Umbilical cord (tissue), 2 donors: ENCODE data around the gene ZNF296. TPM values are rescaled to one million over a fixed set of nuclear protein-coding genes. Genes with fewer than 3 reads are reported as not detected.
"Not testable (repeated sequence)": the region's sequence is repeated elsewhere in the genome, so short reads cannot be mapped to it uniquely, and the experiment has no call there.

Experiments used
- DNase-seq: peaks from one replicate; pipeline ENCODE4 v3.0.0-alpha.2; 2015; ENCODE audit warnings: low spot score
- total RNA-seq: library from RNA; depleted of rRNA; stranded (reverse); fragments of >200 nt; gene quantifications from one replicate; pipeline ENCODE4 v1.2.3, GENCODE V29; 2014; ENCODE audit warnings: low replicate concordance; ENCODE audit not compliant: insufficient read depth

The ZNF296 gene
- total RNA-seq: not detected

DNA sequence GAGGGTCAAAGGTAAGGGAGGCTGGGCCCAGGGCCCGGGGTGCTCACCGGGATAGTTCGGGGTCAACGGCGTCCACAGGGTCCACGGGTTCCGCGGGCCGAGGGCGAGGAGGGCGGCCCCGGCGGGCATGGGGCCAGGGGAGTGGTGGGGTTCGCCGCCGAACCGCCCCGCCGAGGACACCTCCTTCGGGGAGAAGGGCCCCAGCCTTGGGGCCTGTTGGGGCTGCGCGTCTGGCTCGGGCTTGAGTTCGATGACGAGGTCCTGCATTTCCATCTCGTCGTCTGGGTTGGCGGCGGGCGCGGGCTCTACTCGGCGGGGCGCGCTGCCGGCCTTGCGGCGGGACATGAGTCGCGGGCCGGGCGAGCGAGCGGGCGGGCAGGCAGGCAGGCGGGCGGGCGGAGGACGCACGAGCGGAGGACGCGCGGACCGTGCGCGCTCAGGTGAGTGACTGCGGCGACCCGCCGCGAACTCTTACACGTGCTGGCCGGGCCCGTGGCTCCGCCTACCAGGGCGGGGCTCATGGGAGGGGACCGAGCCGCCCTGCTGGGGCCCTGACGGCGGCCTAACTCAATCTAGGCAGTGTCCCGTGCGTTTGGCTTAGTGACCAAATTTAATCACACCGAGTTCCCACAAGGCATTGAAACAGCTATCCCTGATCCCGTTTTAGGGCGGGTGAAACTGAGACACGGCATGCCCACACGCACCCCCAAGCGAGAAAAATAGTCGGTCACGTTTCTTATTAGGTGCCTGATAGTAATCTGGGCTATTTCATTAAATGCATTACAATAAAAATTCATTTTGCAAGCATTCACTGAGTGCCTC, at the start of gene ZNF296:
Gene ZNF296, minus strand, starts transcription at position 450 of the 822 bp plus-strand sequence. Its CDS starts 105 bp downstream, at position 345.
- peak; percentile 49 for DNase-seq

GRCh38 chr19:45125360-45125759, 49.1 kb upstream of the ZNF296 start:
- DNase-seq: no peak

GRCh38 chr19:45124021-45124420, 47.7 kb upstream of the ZNF296 start:
- no peak for DNase-seq

DNA sequence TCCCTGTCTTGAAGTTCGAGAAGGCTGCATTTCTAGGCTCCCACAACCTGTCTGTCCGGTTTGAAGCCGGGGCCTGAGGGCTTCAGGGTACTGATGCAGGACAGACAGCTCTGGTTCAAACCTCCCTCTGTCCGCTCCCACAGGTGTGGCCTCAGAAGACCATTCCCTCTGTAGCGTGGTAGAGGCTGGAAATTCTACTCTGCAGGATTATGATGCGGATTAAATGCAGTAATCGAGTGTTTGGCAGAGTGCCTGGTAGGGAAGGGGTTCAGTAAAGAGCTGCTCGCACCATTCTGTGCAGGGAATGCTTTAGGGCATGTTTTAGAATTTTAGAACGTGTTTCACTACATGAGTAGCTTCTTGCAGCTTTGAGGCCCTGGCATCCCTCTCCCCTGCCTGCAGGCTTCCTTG, 47.2 kb upstream of the ZNF296 start:
- DNase-seq: peak; percentile 79

DNA sequence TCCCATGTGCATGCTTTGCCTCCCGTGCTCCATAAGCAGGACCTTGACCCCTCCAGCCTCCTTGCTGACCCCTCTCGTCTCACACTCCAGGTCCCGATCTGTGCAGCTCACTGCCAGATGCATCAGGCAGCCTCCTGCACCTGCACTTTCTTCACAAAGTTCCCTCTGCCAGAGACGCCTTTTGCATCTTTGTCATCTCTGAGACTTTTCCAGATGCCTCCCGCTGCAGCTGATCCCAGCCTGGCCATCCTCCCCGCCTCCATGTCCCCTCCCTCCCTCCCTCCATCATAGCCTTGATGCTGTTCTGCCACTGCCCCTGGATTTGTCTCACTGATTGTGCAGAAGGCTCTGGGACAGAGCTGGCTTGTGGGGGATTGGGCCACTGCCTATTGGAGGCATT, 46.6 kb upstream of the ZNF296 start:
- no peak for DNase-seq

DNA sequence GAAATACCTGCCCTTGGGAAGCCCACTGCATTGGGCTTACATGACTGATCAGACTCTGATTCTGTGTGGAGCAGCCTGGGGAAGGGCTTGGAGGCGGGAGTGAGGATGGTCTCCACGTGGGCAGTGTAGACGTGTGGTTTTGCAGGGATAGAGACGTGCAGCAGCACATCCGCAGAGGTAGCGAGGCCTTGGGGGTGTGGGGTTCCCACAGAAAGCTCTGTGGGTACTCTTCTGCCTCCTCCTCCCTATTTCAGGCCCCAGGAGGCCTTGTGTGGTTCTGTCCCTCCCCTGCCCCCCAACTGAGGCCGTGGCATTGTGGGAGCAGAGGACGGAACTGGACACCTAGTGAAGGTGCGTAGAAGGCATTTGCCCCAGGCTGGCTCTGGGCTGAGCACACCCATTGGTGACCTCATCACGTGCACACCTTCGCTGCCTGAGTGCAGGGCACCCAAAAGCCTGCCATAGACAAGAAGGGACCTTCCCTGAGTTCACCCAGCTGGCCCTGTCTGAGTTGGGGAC, 45.6 kb upstream of the ZNF296 start:
- DNase-seq: no peak

DNA sequence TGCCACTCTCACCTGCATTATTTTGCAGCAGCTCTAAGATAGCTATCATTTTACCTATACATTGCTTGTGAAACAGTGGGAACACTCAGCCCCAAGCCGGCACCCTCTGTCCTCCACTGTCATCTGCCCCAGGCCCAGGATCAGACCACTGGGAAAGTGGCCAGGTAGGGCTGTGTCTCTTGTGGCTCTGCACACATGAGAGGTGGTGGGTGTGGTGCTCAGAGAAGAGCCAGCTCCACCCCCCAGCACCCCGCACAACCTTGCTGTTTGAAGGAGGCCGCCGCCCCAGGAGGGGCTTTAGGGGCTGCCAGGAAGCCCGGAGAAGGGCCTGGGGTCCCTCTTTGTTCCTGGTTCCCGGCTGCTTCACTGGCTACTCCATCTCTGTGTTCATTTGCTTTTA, 43.3 kb upstream of the ZNF296 start:
- no peak for DNase-seq

DNA sequence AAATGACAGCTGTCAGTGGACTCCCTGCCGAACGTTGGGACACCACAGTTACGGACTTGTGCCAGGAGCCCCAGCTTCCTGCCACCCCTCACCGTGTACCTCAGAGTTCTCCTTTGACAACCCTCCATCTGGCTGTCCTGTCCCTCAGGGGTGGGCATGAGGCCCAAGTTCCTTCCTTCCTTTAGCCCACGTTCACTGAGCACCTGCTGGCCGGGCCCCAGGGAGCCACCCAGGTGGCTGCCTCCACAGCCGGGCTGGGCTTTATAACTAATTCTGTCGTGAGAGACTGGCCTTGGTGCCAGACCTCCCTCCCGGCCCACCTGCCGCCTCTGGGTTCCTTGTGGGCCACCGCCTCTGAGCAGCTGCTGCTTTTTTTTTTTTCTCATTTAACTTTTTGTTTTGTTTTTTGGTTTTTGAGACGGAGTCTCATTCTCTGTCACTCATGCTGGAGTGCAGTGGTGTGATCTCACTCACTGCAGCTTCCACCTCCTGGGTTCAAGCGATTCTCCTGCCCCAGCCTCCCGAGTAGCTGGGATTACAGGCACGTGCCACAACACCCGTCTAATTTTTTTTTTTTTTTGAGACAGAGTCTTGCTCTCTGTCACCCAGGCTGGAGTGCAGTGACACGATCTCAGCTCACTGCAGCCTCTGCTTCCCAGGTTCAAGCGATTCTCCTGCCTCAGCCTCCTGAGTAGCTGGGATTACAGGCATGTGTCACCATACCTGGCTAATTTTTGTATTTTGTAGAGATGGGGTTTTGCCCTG, 42.5 kb upstream of the ZNF296 start:
- not testable (repeated sequence) for DNase-seq

DNA sequence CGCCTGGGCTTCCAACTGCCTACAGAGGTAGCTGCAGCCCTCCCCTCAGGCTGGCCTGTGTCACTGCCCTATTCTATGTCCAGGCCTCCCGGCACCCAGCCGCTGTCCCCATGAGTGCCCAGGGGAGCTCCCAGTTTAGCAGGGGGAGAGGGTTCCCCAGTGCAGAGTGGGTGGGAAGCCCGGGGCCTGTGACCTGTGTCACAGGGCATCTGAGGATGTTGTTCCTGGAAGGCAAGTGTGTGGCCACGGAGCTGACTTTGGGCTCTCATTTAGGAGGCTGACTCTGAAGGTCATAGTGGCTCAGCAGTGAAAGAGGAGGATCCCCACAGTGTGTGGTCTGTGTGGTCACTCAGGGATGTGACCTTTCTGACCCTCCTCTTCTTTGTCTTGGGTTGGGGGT, 41.8 kb upstream of the ZNF296 start:
- DNase-seq: no peak

GRCh38 chr19:45117671-45118070, 41.4 kb upstream of the ZNF296 start:
- DNase-seq: no peak

- peak; percentile 82 for DNase-seq
These were observed 40.9 kb upstream of the ZNF296 start for GRCh38 chr19:45117167-45117594.

- no peak for DNase-seq
These were observed 39.7 kb upstream of the ZNF296 start for GRCh38 chr19:45115809-45116615.

DNA sequence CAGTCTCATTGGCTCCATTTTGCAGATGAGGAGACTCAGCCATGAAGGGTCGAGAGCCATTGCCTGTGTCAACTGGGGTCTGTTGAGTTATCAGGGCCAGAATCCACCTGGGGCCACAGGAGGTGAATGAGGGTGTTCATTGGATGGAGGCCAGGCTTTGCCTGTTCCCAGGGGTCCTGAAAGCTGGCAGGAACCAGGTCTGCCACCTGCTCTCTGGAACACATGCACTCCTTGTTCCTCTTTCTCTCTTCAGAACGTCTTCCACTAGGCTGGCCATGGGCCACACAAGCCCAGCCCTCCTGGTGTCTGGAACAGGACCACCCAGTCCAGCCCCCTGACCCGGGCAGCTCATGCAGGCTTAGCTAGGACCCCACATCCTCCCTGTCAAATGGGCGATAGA, 37.8 kb upstream of the ZNF296 start:
- no peak for DNase-seq

DNA sequence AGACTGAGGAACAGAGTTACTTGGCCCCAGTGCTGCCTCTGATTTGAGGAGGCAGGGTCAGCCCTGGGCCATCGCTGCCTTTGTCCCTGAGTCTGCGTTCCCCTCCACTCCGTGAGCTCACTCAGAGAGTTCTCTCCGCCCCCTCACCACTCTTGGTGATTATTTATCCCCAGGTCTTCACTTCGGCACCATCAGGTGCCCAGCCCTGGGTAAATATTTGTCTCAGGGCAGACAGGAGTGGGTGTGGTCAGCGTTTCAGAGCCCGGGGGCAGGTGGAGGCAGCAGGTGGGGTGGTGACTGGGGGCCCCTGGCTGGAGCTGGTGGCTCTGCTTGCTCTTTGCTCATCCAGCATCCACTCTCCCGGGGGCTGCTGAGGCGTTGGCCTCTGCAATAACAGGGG, 37.4 kb upstream of the ZNF296 start:
- DNase-seq: no peak

DNA sequence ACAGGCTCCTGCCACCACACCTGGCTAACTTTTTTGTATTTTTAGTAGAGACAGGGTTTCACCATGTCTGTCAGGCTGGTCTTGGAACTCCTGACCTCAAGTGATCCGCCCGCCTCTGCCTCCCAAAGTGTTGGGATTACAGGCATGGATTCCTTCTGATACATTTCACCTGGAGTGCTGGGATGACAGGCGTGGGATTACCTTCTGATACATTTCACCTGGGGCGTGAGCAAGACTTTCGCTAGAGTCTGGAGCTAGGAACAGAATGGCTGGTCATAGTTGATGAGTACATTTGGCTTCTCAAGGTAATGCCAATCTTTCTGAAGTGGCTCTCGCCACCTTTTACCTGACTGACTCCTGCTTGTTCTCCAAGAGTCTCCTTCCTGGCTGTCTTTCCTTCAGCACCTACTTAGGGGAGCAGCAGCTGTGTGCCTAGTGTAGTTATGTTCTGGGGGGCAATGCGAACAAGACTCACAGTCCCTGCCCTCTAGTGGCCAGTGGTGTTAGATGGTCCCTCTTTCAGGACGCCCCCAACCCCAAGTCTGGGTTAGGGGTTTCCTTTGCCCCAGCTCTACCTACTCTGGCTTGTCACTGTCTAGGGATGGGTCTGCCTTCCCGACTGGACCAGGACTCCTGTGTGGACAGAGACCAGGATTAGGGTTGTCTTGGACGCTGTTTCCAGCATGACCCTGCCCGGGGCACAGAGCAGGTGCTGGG, 36.0 kb upstream of the ZNF296 start:
- no peak for DNase-seq

DNA sequence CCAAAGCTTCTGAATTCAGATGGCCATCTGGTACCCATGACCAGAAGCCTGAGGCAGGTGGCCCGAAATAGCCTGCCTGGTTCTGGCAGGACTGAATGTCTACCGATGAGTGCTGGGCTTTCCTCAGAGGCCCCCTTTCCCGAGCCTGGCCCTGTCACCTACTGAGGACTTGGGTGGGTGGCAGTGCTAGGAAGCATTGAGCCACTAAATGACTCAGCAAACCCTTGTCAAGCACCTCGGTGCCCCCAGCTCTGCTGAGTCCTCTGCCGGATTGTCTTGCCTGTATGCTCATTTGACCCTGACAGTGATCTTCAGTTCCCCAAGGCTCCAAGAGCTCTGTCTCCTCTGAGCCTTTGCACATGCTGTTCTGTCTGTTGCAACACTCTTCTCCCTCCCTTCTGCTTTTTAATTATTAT, 34.6 kb upstream of the ZNF296 start:
- DNase-seq: no peak

- peak; percentile 51 for DNase-seq
These were observed 31.4 kb upstream of the ZNF296 start for GRCh38 chr19:45107621-45108150.

DNA sequence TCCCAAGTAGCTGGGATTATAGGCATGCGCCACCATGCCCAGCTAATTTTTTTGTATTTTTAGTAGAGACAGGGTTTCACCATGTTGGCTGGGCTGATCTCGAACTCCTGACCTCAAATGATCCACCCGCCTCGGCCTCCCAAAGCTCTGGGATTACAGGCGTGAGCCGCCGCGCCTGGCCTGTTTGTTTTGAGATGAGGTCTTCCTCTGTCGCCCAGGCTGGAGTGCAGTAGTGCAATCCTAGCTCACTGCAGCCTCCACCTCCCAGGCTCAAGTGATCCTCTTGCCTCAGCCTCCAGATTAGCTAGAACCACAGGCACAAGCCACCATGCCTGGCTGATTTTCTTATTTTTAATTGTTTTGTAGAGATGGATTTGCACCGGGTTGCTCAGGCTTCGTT, 30.1 kb upstream of the ZNF296 start:
- not testable (repeated sequence) for DNase-seq

DNA sequence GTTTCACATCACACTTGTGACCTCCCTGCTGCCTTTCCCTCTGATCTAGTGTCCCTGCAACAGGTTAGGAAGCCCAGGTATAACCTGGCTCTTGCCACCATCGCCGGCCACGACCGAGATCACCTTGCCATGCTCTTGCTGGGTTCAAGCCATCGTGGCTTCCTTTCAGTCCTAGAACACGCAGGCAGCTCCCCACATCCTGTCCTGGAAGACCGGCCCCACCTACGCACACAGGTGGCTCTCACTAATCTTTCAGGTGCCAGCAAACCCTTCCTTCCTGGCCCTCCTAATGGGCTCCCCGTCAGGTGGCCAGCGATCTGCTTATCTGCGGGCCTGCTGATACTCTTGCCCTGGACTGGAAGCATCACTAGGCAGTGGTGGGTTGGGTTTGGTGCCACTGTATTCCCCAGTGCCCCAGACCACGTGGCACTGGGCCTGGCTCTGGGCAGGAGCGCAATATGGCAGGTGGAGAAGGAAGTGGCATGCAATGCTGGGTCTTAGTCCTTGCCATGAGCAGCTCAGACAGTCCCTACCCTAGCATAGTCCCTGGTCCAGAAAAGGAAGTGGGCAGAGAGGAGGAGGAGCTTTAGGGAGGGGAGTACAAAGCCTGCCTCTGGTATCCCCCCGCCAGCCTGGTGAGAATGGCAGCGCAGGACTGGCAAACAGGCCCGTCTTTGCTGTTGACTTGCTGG, 28.5 kb upstream of the ZNF296 start:
- no peak for DNase-seq
